MM.1S (cell line): ENCODE data around the gene AK4.

Experiments used
- DNase-seq: peaks from one replicate; pipeline ENCODE4 v3.0.0-alpha.2; 2015
- H2AFZ ChIP-seq: fragments of 300-600 bp; sonication (generic); 2 replicates; pipeline ENCODE4 v1.6.0; 2016; ENCODE audit warnings: antibody characterized with exemption, low read length
- H3F3A ChIP-seq: fragments of 300-600 bp; sonication (generic); 2 replicates; pipeline ENCODE4 v1.6.1; 2016; ENCODE audit warnings: mild to moderate bottlenecking, antibody characterized with exemption, low read length, moderate library complexity, mixed read lengths; ENCODE audit not compliant: insufficient read depth
- H3K27ac ChIP-seq: fragments of 300-600 bp; sonication (generic); 2 replicates; pipeline ENCODE4 v1.5.1; 2016; ENCODE audit warnings: mild to moderate bottlenecking, low read length
- H3K27me3 ChIP-seq: fragments of 300-600 bp; sonication (generic); replicated peaks from 2 replicates; pipeline ENCODE4 v1.6.0; 2016; ENCODE audit warnings: low read length; ENCODE audit not compliant: insufficient read depth
- H3K36me3 ChIP-seq: fragments of 300-600 bp; sonication (generic); replicated peaks from 2 replicates; pipeline ENCODE4 v1.6.1; 2016; ENCODE audit warnings: mild to moderate bottlenecking, low read length, mixed read lengths; ENCODE audit not compliant: insufficient read depth
- H3K4me1 ChIP-seq: fragments of 300-600 bp; sonication (generic); 2 replicates; pipeline ENCODE4 v1.6.1; 2016; ENCODE audit warnings: low read length, mixed read lengths
- H3K4me2 ChIP-seq: fragments of 300-600 bp; sonication (generic); 2 replicates; pipeline ENCODE4 v1.6.0; 2016; ENCODE audit warnings: low read depth, low read length
- H3K4me3 ChIP-seq: fragments of 300-600 bp; sonication (generic); 2 replicates; pipeline ENCODE4 v1.5.1; 2016; ENCODE audit warnings: low read length, mixed read lengths
- H3K79me2 ChIP-seq: fragments of 300-600 bp; sonication (generic); 2 replicates; pipeline ENCODE4 v1.6.1; 2016; ENCODE audit warnings: mixed run types, low read length, mixed read lengths
- H3K9ac ChIP-seq: fragments of 300-600 bp; sonication (generic); 2 replicates; pipeline ENCODE4 v1.6.1; 2016; ENCODE audit warnings: low read length, mixed read lengths
- H3K9me2 ChIP-seq: fragments of 300-600 bp; sonication (generic); replicated peaks from 2 replicates; pipeline ENCODE4 v1.6.1; 2016; ENCODE audit warnings: mild to moderate bottlenecking, low read length, mixed read lengths; ENCODE audit not compliant: insufficient read depth
- H3K9me3 ChIP-seq: fragments of 300-600 bp; sonication (generic); replicated peaks from 2 replicates; pipeline ENCODE4 v1.6.1; 2016; ENCODE audit warnings: mild to moderate bottlenecking, low read length, mixed read lengths; ENCODE audit not compliant: insufficient read depth
- H4K20me1 ChIP-seq: fragments of 300-600 bp; sonication (generic); 2 replicates; pipeline ENCODE4 v1.6.1; 2016; ENCODE audit warnings: mild to moderate bottlenecking, low read length, moderate library complexity, mixed read lengths; ENCODE audit not compliant: insufficient read depth
- CTCF ChIP-seq: fragments of 300-600 bp; sonication (generic); IDR thresholded peaks from 2 replicates; pipeline ENCODE4 v1.5.1; 2016; ENCODE audit warnings: antibody characterized with exemption, low read length, mixed read lengths
- EZH2 ChIP-seq: fragments of 300-600 bp; sonication (generic); optimal IDR thresholded peaks from 2 replicates; pipeline ENCODE3; 2017; ENCODE audit warnings: low read depth, mild to moderate bottlenecking, antibody characterized with exemption, low read length, mixed read lengths
- EZH2phosphoT487 ChIP-seq: fragments of 300-600 bp; sonication (generic); IDR thresholded peaks from 2 replicates; pipeline ENCODE4 v1.6.1; 2018; ENCODE audit warnings: antibody characterized with exemption, low read length

Gene AK4

GRCh38 chr1:65167586-65168242 lies 19.7 kb downstream of the AK4 start:
- H3K4me3 ChIP-seq, result no peak overlapping the region
- H3K4me1 ChIP-seq, result no peaks in the 10 kb centered on the region
- no peaks in the 10 kb centered on the region for H3K27me3 ChIP-seq
- no peak overlapping the region for H2AFZ ChIP-seq
- H3K27ac ChIP-seq, result no peak overlapping the region
- H3F3A ChIP-seq, result no peaks in the 10 kb centered on the region
- no peaks in the 10 kb centered on the region for H3K79me2 ChIP-seq
- DNase-seq, result no peak
- H4K20me1 ChIP-seq, result no peaks in the 10 kb centered on the region
- H3K9me2 ChIP-seq, result no peaks in the 10 kb centered on the region
- TF ChIP-seq CTCF (no peak), EZH2 (no peak), EZH2phosphoT487 (no peak)
- H3K4me2 ChIP-seq, result no peak overlapping the region
- H3K9ac ChIP-seq, result no peak overlapping the region
- H3K36me3 ChIP-seq, result no peaks in the 10 kb centered on the region
- H3K9me3 ChIP-seq, result no peaks in the 10 kb centered on the region

- no peak overlapping the region for H2AFZ ChIP-seq
- H3K4me2 ChIP-seq, result no peak overlapping the region
- no peak for DNase-seq
- TF ChIP-seq CTCF (no peak), EZH2 (no peak), EZH2phosphoT487 (no peak)
- H3K9me3 ChIP-seq, result no peaks in the 10 kb centered on the region
- no peaks in the 10 kb centered on the region for H3K4me1 ChIP-seq
- H3K4me3 ChIP-seq, result no peak overlapping the region
- no peak overlapping the region for H3K27ac ChIP-seq
- no peaks in the 10 kb centered on the region for H3K9me2 ChIP-seq
- H3K36me3 ChIP-seq, result no peaks in the 10 kb centered on the region
- H3K27me3 ChIP-seq, result no peaks in the 10 kb centered on the region
- no peaks in the 10 kb centered on the region for H3K79me2 ChIP-seq
- H3K9ac ChIP-seq, result no peak overlapping the region
- H3F3A ChIP-seq, result no peaks in the 10 kb centered on the region
- no peaks in the 10 kb centered on the region for H4K20me1 ChIP-seq
Observed at GRCh38 chr1:65168867-65169266, 20.9 kb downstream of the AK4 start.

GRCh38 chr1:65170511-65171142 lies 22.6 kb downstream of the AK4 start:
- Histone ChIP-seq H3K79me2 (no peaks in the 10 kb centered on the region), H3K9me3 (no peaks in the 10 kb centered on the region), H3K4me3 (no peak overlapping the region), H2AFZ (no peak overlapping the region), H3F3A (no peaks in the 10 kb centered on the region), H3K27ac (no peak overlapping the region), H3K36me3 (no peaks in the 10 kb centered on the region), H3K4me1 (no peaks in the 10 kb centered on the region), H4K20me1 (no peaks in the 10 kb centered on the region), H3K9ac (no peak overlapping the region), H3K9me2 (no peaks in the 10 kb centered on the region), H3K27me3 (no peaks in the 10 kb centered on the region), H3K4me2 (no peak overlapping the region)
- no peak for DNase-seq
- no peak for TF ChIP-seq CTCF
- no peak for TF ChIP-seq EZH2
- TF ChIP-seq EZH2phosphoT487, result no peak
